WERI-Rb-1 (cell line): Measurements from ENCODE around the gene AMIGO2.

Experiments used
- DNase-seq: peaks from one replicate; pipeline ENCODE4 v3.0.0-alpha.2; 2020
- H3K27ac ChIP-seq: fragments of 250-450 bp; sonication (Bioruptor Pico); 2 replicates; pipeline ENCODE4 v1.5.1; 2020; ENCODE audit warnings: mild to moderate bottlenecking, moderate library complexity
- H3K27me3 ChIP-seq: fragments of 250-450 bp; sonication (Bioruptor Pico); 2 replicates; pipeline ENCODE4 v1.5.1; 2021; ENCODE audit warnings: mild to moderate bottlenecking, low read depth, moderate library complexity; ENCODE audit not compliant: insufficient read depth, severe bottlenecking
- H3K36me3 ChIP-seq: fragments of 250-450 bp; sonication (Bioruptor Pico); 2 replicates; pipeline ENCODE4 v1.5.1; 2020; ENCODE audit warnings: mild to moderate bottlenecking, moderate library complexity
- H3K4me3 ChIP-seq: 2 replicates; pipeline ENCODE4 v1.5.1; 2011; ENCODE audit warnings: low read depth, mild to moderate bottlenecking, control low read depth, low read length
- H3K9me3 ChIP-seq: fragments of 250-450 bp; sonication (Bioruptor Pico); 2 replicates; pipeline ENCODE4 v1.5.1; 2021; ENCODE audit warnings: mild to moderate bottlenecking, moderate library complexity; ENCODE audit not compliant: severe bottlenecking
- TF ChIP-seq, protein P1 (sequence below): IDR thresholded peaks from 2 replicates; pipeline ENCODE4 v1.5.1; 2011; ENCODE audit warnings: low read depth, mild to moderate bottlenecking, control low read depth, inconsistent platforms, low read length

Gene AMIGO2

DNA sequence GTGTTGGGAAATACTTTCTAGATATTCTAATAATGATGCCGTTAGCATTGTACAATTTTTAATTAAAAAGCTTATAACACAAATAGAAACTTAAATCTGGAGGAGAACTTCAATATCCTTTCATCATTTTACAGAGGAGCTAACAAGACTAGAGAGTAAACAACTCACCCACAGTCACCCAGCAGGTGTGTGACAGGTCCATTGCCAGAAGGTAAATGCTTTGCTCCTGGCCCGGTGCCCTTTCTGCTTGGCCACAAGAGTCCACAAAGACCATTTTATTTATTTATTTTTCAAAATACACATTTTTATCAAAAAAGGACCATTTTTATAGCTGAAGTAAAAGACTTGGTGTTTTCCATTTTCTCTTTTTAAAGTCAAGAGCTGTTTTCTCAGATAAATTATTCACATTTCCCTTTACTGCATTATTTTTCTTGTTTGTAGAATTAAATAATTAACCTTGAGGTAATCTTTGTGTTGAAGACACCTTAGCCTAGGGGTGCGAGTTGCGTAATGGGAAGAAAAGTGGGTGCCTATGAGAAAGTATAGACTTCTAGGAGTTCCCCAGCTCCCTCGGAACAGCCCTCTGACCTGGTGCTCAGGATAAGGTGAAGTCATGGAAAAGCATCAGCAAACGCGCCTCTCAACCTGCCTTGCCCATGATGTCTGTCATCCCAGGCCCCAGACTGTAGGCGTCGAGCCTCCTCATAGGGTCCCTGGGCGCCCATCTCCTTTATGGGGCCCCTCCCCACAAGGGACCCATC is 26.3 kb upstream of the AMIGO2 start:
- DNase-seq, result no peak
- Histone ChIP-seq H3K27ac (no peak overlapping the region), H3K36me3 (no peaks in the 10 kb centered on the region), H3K27me3 (peaks cover 54% of the 10 kb centered on the region), H3K9me3 (no peaks in the 10 kb centered on the region), H3K4me3 (no peak overlapping the region)
- TF ChIP-seq, protein P1, sequence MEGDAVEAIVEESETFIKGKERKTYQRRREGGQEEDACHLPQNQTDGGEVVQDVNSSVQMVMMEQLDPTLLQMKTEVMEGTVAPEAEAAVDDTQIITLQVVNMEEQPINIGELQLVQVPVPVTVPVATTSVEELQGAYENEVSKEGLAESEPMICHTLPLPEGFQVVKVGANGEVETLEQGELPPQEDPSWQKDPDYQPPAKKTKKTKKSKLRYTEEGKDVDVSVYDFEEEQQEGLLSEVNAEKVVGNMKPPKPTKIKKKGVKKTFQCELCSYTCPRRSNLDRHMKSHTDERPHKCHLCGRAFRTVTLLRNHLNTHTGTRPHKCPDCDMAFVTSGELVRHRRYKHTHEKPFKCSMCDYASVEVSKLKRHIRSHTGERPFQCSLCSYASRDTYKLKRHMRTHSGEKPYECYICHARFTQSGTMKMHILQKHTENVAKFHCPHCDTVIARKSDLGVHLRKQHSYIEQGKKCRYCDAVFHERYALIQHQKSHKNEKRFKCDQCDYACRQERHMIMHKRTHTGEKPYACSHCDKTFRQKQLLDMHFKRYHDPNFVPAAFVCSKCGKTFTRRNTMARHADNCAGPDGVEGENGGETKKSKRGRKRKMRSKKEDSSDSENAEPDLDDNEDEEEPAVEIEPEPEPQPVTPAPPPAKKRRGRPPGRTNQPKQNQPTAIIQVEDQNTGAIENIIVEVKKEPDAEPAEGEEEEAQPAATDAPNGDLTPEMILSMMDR, result no peak

DNA sequence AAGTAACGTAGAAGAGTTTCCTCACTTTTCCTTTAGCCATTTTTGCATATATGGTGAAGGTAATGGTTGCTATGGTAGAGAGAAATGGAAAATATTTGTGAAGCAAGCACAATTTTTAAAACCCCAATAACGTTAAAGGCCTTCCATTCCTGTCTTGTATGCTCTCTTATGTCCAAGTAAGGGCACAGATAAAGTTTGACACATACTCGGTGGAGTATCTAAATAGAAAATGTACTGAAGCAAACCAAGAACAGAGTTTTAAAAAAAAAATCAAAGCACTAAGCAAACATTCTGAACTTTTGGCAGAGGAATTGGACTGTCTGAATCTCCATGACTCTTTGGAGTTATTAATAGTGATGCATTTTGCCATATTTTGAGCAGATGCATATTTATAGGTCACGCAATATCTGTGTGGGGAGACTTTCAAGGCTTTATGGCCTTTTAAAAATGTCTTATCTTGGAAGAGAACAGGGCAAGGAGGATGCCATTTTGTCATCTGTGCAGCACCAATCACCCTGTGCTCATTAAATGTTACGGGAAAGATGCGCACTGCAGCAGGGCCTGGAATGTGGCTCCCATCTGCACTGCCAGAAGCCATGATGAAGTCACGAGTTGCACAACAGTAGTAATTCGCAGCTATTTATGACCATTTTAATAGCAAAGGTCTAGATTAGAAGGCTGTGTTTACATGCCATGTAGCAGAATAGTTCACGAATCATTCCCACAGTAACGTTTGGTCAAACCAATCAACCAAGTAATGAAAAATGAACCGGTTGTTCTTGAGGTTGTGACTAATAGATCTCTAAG is 23.3 kb upstream of the AMIGO2 start:
- H3K27ac ChIP-seq, result no peak overlapping the region

DNA sequence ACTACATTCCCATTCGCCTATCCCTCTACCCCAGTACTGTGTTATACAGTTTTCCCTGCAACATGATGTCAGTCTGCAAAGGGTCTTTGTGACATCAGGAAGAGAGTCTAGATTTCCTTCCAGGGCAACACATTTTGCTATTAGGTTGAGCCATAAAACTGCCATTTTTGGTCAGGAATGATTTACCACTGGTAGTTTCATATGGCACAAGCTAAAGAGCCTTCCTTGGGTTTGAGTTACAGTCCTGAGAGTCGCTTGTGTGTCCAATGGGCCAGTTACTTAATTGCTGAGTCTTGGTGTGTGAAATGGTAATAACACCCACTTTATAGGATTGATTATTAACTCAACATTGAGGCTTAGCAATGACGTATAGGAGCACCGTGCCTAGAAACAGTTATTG is 22.6 kb upstream of the AMIGO2 start:
- Histone ChIP-seq H3K27me3 (peaks cover 58% of the 10 kb centered on the region), H3K9me3 (no peaks in the 10 kb centered on the region), H3K27ac (no peak overlapping the region), H3K36me3 (no peaks in the 10 kb centered on the region), H3K4me3 (no peak overlapping the region)
- TF ChIP-seq, protein P1, result no peak
- no peak for DNase-seq

More for the DNA sequence above, 23.3 kb upstream of the AMIGO2 start:
- TF ChIP-seq, protein P1, result no peak
- H3K9me3 ChIP-seq, result no peaks in the 10 kb centered on the region
- H3K4me3 ChIP-seq, result no peak overlapping the region
- H3K36me3 ChIP-seq, result no peaks in the 10 kb centered on the region
- DNase-seq, result no peak
- H3K27me3 ChIP-seq, result peaks cover 61% of the 10 kb centered on the region

DNA sequence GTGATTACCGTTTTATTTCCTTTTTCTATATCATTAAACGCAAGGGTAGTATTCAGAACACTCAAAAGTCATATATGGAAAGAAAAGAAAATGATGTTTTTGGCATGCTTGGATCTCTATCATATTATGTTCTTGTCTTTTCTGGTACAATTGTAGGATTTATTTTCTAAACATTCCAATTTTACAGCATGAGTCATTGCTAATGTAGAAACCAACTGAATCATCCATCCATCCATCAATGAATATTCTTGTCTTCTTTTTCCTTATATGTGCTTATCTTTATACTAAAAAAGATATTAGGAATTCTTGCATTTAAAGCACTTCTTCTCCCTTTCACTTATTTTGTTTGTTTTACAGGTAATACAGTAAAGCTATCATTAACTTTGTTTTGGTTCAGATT is 20.4 kb upstream of the AMIGO2 start:
- no peak overlapping the region for H3K27ac ChIP-seq
- H3K36me3 ChIP-seq, result no peaks in the 10 kb centered on the region
- H3K4me3 ChIP-seq, result no peak overlapping the region
- no peak for DNase-seq
- no peaks in the 10 kb centered on the region for H3K9me3 ChIP-seq
- TF ChIP-seq, protein P1, result no peak
- H3K27me3 ChIP-seq, result peaks cover 47% of the 10 kb centered on the region

DNA sequence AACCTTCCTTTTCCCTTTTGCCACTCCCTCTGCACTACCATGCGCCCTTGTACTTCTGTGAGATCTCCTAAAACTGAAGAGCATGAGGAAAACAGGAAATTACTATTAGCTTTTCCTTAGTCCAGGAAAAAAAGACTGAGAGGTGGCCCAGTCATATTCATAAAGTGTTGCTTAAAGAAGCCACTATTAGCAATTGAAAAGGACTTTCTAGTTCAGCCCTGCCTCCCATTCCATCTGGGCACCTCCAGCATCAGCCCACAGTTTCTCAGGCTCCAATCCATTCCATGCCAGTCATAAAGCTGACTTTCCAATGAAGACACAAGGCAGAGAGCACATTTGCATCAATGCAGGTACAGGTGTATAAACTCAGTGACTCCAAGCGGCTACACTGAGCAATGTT is 19.9 kb upstream of the AMIGO2 start:
- H3K27me3 ChIP-seq, result peaks cover 43% of the 10 kb centered on the region
- H3K4me3 ChIP-seq, result no peak overlapping the region
- TF ChIP-seq, protein P1, result no peak
- no peak for DNase-seq
- no peaks in the 10 kb centered on the region for H3K9me3 ChIP-seq
- H3K36me3 ChIP-seq, result no peaks in the 10 kb centered on the region
- H3K27ac ChIP-seq, result no peak overlapping the region
